ENCODE results near the gene GNAI3.

- TF ChIP-seq EGR1 (IDR thresholded peaks at IDR 0.05): no peak
- TF ChIP-seq TAF1 (IDR thresholded peaks at IDR 0.05; ENCODE audit: low read depth): no peak
Observed at GRCh38 chr1:109565241-109565640, 16.8 kb downstream of the GNAI3 start.

Data from Ishikawa (cell line).